Smooth muscle cell (in vitro differentiated cells): ENCODE data around the gene SLCO4A1. TPM values are rescaled to one million over a fixed set of nuclear protein-coding genes. Genes with fewer than 3 reads are reported as not detected.

Experiments used
- DNase-seq: peaks from one replicate; lab custom pipeline; 2025; ENCODE audit not compliant: unreplicated experiment; lab: John Stamatoyannopoulos, UW
- H2AFZ ChIP-seq: fragments of 200-600 bp; sonication (generic); 2 replicates; pipeline ENCODE4 v1.6.0; 2016; ENCODE audit warnings: antibody characterized with exemption, low read depth, mild to moderate bottlenecking
- H3F3A ChIP-seq: fragments of 200-600 bp; sonication (generic); 2 replicates; pipeline ENCODE4 v1.6.0; 2017; ENCODE audit warnings: antibody characterized with exemption, low read depth
- H3K27ac ChIP-seq: fragments of 200-600 bp; sonication (generic); 2 replicates; pipeline ENCODE4 v1.5.1; 2016; ENCODE audit warnings: low read depth, mild to moderate bottlenecking
- H3K27me3 ChIP-seq: fragments of 200-600 bp; sonication (generic); 2 replicates; pipeline ENCODE4 v1.6.1; 2016; ENCODE audit warnings: low read depth, mild to moderate bottlenecking
- H3K36me3 ChIP-seq: fragments of 200-600 bp; sonication (generic); 2 replicates; pipeline ENCODE4 v1.5.1; 2016; ENCODE audit warnings: low read depth
- H3K4me1 ChIP-seq: fragments of 200-600 bp; sonication (generic); 2 replicates; pipeline ENCODE4 v1.5.1; 2016; ENCODE audit warnings: low read depth
- H3K4me2 ChIP-seq: fragments of 200-600 bp; sonication (generic); 2 replicates; pipeline ENCODE4 v1.6.0; 2016; ENCODE audit warnings: mild to moderate bottlenecking
- H3K4me3 ChIP-seq: fragments of 200-600 bp; sonication (generic); 2 replicates; pipeline ENCODE4 v1.5.1; 2016; ENCODE audit warnings: mild to moderate bottlenecking
- H3K79me2 ChIP-seq: fragments of 200-600 bp; sonication (generic); 2 replicates; pipeline ENCODE4 v1.6.0; 2016; ENCODE audit warnings: low read depth, mild to moderate bottlenecking
- H3K9ac ChIP-seq: fragments of 200-600 bp; sonication (generic); 2 replicates; pipeline ENCODE4 v1.6.0; 2016; ENCODE audit warnings: low read depth
- H3K9me3 ChIP-seq: fragments of 200-600 bp; sonication (generic); replicated peaks from 2 replicates; pipeline ENCODE4 v1.5.1; 2016; ENCODE audit warnings: low read depth
- H4K20me1 ChIP-seq: fragments of 200-600 bp; sonication (generic); 2 replicates; pipeline ENCODE4 v1.6.0; 2016; ENCODE audit warnings: low read depth
- WGBS: methylation state at CpG from one replicate; pipeline ENCODE4 v1.1.7; 2016; ENCODE audit warnings: low lambda C conversion rate; 5-methylcytosine and 5-hydroxymethylcytosine counted together
- polyA plus RNA-seq: library from polyadenylated mRNA; unstranded; fragments of >200 nt; fragmentation: Nextera tagmentation; extraction: Ambion mirVana; gene quantifications from 2 replicates; pipeline ENCODE4 v1.2.1, GENCODE V29; 2016
- total RNA-seq: library from RNA; depleted of rRNA; stranded (reverse); fragments of >200 nt; gene quantifications from 2 replicates; pipeline ENCODE4 v1.2.3, GENCODE V29; 2014
- TF ChIP-seq, protein P1 (sequence below): fragments of 200-600 bp; sonication (generic); IDR thresholded peaks from 2 replicates; pipeline ENCODE4 v1.5.1; 2017; ENCODE audit warnings: borderline replicate concordance, mild to moderate bottlenecking, antibody characterized with exemption; ENCODE audit not compliant: insufficient read depth, poor library complexity, severe bottlenecking

Gene SLCO4A1
- total and polyA plus RNA-seq, 2 experiments from 2014 or later: 0.81 to 1.4 TPM

DNA sequence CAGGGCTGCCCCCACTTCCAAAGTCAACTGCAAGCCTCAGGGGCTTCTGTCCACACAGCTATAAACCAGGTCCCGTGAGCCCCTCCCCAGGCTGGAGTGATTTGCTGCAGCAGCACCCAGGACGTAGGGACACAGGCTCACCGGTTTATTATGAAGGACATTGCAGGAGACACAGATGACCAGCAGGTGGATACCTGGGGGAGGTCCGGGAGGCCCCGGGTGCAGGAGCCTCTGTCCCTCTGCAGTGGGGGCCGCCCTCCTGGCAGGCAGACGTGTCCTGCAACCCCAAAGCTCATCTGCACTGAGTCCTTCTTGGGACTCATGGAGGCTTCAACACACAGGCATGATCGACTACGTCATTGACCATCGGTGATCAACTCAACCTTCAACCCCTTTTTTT lies 51.8 kb downstream of the SLCO4A1 start:
- Histone ChIP-seq H3K9me3 (no peaks in the 10 kb centered on the region), H3K4me1 (no peaks in the 10 kb centered on the region), H2AFZ (no peak overlapping the region), H3K79me2 (no peaks in the 10 kb centered on the region), H3K27ac (no peak overlapping the region), H3K4me2 (no peak overlapping the region), H3K4me3 (no peak overlapping the region), H3F3A (no peaks in the 10 kb centered on the region), H3K9ac (no peak overlapping the region), H4K20me1 (no peaks in the 10 kb centered on the region), H3K27me3 (no peaks in the 10 kb centered on the region), H3K36me3 (no peaks in the 10 kb centered on the region)
- TF ChIP-seq, protein P1, sequence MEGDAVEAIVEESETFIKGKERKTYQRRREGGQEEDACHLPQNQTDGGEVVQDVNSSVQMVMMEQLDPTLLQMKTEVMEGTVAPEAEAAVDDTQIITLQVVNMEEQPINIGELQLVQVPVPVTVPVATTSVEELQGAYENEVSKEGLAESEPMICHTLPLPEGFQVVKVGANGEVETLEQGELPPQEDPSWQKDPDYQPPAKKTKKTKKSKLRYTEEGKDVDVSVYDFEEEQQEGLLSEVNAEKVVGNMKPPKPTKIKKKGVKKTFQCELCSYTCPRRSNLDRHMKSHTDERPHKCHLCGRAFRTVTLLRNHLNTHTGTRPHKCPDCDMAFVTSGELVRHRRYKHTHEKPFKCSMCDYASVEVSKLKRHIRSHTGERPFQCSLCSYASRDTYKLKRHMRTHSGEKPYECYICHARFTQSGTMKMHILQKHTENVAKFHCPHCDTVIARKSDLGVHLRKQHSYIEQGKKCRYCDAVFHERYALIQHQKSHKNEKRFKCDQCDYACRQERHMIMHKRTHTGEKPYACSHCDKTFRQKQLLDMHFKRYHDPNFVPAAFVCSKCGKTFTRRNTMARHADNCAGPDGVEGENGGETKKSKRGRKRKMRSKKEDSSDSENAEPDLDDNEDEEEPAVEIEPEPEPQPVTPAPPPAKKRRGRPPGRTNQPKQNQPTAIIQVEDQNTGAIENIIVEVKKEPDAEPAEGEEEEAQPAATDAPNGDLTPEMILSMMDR: no peak
- DNase-seq: no peak
- WGBS: 91% methylated on average over 10 of the region's 10 CpGs

DNA sequence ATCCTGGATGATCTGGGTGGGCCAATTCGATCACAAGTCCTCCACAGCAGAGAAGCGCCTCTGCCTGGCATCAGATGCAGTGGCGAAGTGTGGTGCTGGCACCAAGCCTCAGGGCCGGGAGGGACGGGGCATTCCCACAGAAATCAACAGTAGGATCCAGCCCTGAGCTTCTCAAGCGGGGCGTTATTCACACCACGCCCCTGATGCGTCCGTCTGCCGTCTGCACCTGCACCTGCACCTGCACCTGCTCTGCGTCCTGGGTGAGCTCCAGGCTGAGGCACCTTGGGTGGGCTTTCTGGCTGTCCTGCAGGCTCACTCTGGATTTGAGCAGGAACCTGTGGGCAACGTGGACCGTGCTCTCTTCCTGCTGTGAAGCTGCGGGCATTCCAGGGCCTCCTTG lies 52.6 kb downstream of the SLCO4A1 start:
- Histone ChIP-seq H3K4me2 (no peak overlapping the region), H3K27me3 (no peaks in the 10 kb centered on the region), H3K79me2 (no peaks in the 10 kb centered on the region), H3K27ac (no peak overlapping the region), H3K36me3 (no peaks in the 10 kb centered on the region), H3K9ac (no peak overlapping the region), H3K9me3 (no peaks in the 10 kb centered on the region), H3K4me1 (no peaks in the 10 kb centered on the region), H3K4me3 (no peak overlapping the region), H4K20me1 (no peaks in the 10 kb centered on the region), H3F3A (no peaks in the 10 kb centered on the region), H2AFZ (no peak overlapping the region)
- TF ChIP-seq, protein P1: no peak
- WGBS: 94% methylated on average over 15 of the region's 15 CpGs
- no peak for DNase-seq

DNA sequence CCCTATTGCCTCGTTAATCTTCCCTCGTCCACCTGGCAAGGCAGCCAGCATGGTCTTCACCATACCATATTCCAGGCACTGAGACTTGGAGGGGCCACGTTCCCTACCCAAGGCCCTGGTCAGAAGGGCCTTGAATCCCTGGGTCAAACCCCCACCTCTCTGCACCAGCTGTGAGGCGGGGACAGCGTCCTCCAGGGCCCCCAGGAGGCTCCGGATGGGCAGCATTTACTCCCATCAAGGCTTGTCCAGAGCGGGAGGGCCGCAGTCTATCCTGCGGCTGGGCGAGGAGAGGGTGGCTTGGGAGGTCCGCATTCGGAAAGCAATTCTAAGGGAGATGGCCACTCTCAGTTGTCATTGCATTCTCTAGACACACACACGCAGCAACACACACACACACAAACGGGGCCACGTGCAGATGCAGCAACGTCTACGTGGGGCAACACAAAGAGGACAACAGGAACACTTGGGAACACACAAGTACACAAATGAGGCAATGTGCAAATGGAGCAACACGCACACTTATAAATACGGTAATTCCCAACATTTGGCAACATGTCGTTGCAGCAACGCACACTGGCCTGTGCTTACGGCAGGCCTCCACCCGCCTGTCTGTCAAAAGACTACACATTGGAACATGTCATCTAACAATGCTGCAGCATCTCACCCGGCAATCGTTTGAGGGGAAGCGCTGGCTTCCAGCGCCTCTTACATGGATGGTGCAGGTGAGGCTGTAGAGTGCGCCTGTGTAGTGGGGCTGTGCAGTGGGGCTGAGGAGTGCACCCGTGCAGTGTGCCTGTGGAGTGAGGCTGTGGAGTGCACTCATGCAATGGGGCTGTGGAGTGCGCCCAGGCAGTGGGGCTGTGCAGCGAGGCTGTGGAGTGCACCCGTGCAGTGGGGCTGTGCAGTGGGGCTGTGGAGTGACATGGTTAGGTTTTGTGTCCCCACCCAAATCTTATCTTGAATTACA lies 53.4 kb downstream of the SLCO4A1 start:
- WGBS: 89% methylated on average over 32 of the region's 32 CpGs
- H3F3A ChIP-seq: no peaks in the 10 kb centered on the region
- no peak overlapping the region for H3K27ac ChIP-seq
- no peak overlapping the region for H2AFZ ChIP-seq
- no peaks in the 10 kb centered on the region for H3K79me2 ChIP-seq
- no peak overlapping the region for H3K4me2 ChIP-seq
- H3K4me1 ChIP-seq: no peaks in the 10 kb centered on the region
- H3K9ac ChIP-seq: no peak overlapping the region
- no peaks in the 10 kb centered on the region for H3K9me3 ChIP-seq
- no peaks in the 10 kb centered on the region for H3K36me3 ChIP-seq
- TF ChIP-seq, protein P1: no peak
- no peaks in the 10 kb centered on the region for H3K27me3 ChIP-seq
- H3K4me3 ChIP-seq: no peak overlapping the region
- H4K20me1 ChIP-seq: no peaks in the 10 kb centered on the region
- no peak for DNase-seq
